GM18909 (cell line): ENCODE measurements around the gene STX7.

Experiments
- ATAC-seq: cut with Tn5 transposase; IDR thresholded peaks from one replicate; pipeline ENCODE4 v1.9.1; 2021; ENCODE audit warnings: mild to moderate bottlenecking; ENCODE audit not compliant: unreplicated experiment, poor library complexity

Gene STX7

DNA sequence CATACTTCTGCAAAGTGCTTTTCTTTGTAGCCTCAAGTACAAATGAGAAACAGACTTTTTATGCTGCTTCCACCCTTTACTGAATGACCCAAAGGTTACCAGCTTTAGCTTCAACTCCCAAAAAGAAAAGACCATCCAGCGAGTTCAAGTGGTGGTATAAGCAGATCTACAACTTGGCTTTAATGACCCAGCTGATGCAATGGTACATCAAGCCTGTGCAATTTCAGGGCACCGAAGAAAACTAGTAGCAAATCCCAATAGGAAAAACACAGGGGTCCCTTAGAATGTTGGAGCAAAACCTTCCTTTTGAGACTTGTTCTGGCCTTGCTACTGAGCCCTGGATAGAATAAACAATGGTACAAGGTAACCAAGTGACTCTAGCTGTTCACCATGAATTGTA lies 33.8 kb downstream of the STX7 start:
- ATAC-seq = no peak

DNA sequence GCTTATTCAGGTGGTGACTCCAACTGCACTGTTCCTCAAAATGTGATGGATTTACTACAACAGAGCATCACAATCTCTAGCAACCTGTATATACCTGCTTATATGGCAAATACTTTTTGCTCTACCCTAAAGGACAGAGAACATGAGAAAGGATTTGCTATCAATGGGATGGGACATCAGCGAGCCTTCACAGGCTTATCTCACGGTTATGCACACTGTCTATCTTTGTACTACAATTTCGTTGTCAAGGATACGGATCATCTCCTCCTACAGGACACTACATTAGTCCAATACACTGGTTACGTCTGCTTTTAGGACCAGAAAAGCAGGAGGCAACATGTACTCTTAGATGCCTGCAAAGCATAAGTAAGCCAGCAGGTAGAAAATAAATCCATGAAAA lies 34.2 kb downstream of the STX7 start:
- ATAC-seq = no peak

DNA sequence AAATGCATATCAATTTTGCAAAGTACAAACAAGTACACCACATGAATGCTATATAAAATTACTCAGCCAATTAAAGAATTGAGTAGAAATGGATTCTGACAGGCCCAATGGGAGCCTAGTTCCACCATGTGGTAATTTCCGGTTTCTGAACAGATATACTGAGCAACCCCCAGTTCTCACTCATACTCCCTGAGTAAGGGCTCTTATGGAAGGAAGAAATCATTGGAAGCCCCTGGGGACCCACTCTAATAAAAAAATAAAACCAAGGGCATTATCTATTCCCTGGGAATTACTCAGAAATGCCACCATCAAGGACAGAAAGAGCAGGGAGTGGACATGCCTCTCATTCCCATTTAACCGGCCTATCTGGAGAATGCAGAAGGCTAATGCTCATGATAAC lies 34.6 kb downstream of the STX7 start:
- no peak for ATAC-seq

DNA sequence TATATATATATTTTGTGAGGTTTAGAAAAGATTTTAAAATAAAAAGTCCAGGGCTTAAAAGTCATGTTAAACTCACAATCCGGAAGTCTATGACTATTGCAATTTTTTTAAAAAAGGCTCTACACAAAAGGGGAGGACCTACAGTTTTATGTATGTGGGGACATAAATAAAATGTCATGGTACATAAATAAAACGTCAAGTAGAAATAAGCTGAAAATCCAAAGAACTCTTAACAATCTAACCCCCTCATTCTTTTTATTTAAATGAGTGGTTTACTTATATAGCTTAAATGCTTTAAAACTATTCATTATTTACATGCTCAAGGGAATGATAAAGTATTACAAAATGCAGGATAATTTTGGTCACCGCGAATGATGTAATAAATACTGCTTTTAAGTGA lies 36.2 kb downstream of the STX7 start:
- no peak for ATAC-seq

DNA sequence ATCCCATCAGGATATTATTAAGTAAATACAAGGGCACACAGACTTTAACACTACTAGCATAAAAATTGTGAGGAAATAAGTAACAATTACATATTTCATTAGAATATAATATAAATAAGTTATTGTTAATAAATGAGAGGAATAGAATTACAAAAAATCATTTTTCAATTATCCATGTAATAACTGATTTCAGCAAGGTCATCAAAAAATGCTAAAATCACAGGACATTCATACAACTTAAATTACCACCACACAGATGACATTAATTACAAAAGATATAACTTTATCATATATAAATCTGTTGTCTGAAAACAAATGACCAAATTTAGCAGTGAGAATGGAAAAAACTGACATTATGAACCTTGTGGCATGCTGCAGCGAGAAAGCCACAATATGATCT lies 37.0 kb downstream of the STX7 start:
- ATAC-seq = no peak

DNA sequence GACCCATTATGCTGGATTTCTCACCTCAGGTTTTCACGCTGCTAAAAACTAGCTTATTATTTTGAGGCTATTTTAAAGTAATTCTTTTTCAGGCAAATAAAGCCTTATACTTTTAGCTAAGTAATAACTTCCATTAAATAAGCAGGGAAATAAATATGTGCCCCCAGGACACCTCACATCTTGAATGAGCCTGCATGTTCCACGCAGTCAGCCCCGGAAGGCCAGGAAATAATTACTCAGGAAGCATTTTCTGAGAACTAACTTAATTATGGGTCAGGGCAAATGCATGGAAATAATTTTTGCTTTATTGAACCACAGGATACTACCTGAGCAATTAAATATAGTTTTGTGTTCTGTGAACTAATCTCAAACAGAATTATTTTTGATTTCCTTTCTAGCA lies 41.1 kb downstream of the STX7 start:
- ATAC-seq = no peak

DNA sequence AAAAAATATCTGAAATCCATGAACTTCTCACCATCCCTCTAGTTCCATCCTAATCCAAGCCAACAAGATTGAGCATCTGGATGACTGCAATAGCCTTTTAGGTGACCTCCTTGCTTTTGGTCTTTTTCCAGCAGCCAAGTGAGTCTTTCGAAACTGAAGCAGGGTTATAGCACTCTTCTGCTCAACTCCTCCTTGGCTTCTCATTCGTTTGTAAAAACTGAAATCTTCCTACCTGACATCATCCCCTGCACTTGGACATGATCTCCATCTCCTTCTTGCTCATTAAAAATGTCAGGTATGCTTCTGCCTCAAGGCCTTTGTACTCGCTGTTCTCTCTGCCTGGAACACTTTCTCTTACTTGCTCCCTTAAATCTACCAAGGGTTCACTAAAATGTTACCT lies 46.0 kb downstream of the STX7 start:
- ATAC-seq = no peak

DNA sequence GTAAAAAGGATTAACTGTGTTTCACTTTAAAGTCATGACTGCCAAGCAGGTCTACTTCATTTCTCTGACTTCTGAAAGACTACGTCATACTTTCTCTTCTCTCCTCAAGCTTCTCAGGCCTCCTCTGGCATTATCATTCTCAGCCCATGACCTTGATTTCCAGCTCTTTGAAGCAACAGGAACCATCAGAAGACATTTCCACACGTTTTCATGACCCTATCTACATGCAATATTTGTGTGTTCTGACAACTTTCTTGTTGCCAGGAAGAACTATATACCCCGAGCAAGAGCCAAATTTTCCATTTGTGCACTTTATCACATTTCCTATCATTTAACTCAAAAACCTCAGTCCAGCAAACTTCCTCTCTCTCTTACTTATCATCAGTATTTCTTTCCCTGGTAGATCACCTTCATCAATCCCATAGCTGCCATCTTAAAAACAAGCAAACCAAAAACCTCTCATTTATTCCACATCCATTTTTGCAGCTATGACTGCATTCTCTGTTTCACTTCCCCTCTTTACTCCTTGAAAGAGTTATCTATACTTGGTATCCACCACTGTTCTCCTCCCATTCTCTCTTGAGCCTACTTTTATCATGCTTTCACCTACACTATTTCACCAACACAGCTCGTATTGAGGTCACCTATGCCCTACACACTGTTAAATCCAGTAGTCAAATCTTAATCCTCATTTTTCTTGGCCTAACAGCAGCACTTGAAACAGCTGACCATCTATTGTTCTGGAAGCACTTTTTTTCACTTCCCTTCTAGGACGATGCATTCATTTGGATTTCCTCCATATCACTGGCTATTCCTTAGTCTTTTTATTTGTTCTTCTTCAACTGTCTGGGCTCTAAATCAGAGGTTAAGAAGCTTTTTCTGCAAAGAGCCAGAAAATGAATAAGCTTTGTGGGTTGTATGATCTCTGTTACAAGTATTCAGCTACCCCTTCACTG lies 47.1 kb downstream of the STX7 start:
- peak; percentile 88 for ATAC-seq

DNA sequence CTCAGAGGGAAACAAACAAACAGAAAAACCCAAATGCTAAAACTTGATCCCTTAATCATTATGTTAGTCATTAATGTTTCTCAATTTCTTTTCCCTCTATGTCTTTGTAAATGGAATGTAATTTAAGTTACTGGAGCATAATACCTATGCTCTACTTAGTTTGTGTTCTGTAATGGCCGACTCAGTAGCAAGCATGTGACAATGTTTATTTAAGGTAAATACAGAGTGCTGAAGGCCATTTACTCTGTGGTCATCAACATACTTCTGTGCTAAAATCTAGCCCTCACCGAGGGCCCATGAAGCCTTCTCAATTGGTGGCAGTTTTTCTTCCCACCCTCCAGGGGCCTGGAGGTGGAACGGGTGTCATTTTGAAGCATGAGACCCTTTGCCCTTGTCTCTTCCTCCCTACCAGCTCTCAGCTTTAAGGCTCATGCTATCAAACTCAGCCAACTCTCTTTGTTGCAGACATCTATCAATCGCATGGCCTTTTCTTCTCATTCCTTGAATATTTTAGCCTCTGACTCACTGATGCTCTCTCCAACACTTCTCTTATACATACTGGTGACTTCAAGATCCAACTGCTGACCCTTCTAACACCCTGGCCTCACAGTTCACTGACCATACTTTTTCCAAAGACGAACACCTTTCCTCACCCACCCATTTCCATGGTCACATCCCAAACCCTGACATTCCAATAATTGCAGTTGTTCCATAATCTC lies 48.2 kb downstream of the STX7 start:
- no peak for ATAC-seq

DNA sequence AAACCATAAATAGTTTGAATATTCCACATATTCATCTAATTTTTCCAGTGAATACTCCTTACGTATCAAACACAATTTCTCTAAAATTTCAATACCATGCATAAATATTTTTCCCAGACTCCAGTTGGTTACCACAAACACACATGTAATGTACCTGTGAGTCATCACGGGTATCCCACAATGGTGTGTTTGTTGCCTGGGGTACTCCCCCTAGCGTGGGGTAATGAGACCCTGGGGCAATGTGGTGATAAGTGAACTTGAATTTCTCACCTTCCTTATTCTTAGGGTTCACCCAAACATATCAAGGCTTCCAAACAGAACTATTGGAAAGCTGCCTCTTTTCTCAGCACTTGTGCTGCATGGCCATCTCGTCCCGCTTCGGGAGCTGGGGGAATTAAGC lies 51.0 kb downstream of the STX7 start:
- no peak for ATAC-seq

DNA sequence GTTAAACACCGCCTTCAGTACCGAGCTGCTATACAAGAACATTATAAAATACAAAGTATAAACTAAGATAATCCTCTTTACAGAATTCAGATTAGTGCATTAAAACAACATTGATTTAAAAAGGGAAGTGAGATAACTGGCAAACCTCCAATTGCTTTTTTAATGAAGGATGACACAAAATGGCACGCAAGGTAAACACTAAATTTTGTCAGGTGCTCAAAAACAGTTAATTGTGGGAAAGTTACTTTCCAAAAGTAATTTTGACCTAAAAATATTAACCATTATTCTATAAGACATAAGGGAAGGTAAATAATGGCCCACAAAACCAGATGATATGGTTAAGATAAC lies 53.3 kb downstream of the STX7 start:
- no peak for ATAC-seq

DNA sequence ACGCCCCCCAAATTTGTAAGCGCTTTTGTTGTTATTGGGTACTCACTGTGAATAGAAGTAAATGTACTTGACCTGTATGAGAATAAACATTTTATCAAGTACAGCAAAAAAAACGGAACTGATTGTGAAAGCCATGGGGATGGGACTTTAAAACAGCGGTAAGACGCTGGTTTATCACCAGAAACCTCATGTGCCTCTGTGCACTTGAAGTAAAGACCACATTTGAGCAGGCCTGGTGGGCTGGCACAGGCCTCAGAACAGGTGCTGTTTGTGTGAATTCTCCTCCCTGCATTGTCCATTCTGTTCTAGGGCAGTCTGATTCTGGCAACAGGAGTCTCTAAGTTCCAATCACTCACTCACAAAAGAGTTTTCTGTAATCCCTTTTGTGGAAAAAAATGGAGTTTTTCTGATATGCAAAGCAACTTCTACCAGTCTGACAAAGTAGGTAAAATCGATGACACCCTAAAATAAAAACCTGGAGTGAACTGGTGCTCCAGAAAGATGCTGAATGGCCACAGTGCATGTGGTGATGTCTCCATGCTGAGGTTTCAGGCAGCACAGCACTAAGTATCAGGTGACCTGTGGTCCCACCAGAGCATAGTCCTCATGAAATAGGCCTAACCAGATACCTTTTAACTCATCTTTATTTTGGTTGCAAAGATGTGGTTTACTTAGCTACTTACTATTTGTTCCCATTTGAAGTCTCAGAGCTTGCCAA lies 53.9 kb downstream of the STX7 start:
- no peak for ATAC-seq

DNA sequence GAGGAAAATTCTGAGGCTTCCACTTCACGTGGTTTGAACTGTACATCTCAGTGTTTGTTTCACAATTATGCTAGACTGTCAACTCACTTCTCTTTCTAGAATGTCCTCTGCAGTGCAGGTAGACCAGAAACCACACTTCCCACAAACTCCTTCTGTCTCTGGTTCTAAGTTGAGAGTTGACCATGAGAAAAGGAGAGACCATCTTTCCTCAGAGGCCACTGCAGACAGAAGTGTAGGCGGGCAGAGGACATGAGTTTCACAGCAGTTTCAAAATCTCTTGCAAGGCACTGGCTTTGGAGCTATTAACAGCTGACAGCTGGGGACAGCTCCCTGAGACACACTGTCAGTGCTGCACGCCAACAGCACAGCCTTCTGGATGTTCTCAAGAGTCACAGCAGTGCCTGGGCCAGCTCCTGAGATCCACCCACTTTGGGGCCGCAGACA lies 56.2 kb downstream of the STX7 start:
- peak; percentile 96 for ATAC-seq

DNA sequence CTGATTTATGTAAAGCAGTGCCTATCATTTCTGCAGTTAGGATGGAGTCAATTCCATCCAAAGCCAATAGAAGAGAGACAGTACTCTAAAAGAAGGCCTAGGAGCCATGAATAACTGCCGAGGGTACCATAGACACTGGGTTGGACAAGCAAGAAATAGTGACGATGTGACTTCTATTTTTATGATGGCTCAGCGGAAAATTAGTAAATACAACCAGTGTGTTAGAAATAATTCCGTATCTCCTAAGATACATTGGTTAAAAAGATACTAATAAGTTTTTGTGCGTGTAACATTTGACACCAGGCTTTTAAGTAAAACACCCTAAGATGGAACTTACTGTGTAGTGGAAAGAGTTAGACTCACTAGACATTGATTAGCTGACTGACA lies 66.1 kb downstream of the STX7 start:
- no peak for ATAC-seq

DNA sequence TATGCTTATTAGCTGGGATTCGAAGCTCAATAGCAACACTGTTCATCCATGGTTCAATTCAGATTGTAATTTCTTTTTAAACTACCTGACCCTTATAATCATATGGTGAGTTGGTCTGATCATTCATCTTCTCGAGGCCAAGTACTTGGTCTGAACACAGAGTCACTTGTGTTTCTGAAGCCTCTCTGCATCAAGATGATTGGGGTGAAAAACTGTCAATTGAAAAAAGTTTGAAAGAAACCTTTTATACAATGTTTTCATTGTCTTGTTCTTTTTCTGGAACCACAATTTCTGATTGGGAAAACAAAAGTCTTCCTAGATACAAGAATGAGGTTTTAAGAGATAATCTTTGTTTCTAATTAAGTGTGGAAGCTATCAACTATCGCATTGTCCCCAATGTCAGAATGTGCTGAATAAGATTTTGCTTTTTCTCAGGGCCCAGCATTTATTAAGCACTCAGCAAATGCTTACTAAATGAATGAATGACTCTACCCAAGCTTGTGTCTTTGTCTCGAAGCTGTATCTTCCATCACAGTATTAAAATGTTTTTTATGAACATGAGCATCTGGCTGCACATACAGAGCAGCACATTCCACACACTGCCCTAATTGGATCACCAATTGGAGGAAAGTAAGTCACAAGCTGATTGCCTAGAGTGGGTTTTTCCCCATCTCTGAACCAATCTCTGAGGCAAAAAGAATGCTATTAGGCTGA lies 66.6 kb downstream of the STX7 start:
- no peak for ATAC-seq

DNA sequence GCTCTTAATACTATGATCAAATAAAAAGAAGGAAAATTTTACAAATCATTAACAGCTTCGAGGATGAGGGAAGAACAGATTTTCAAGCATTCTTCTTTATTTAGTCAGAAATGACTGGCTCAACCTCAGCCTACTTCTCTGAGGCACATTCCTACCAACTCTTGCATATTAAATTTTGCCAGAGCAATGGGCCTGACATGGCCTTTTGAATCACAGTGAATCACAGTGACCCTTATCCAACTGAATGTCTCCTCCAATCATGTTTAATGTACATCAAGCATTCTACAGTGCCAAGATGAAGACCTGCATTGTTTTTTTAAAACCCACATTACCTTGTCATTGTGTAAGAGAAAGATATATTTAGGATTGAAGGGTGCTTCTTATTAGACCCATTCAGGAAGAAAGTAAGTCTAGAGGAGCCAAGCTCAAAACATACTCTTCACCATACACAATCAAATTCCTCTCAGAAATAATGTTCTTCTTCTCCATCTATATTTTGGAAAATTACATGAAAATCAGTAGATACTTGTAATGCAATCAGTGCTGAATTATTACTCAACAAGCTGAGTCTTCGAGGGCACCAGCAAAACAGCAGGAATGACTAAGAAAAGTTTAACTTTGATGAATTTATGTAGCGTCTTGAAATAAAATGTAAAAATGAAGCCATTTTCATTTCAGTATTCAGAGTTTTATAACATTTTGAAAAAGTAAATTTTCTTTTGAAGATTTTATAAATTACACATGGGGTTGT lies 67.5 kb downstream of the STX7 start:
- no peak for ATAC-seq

DNA sequence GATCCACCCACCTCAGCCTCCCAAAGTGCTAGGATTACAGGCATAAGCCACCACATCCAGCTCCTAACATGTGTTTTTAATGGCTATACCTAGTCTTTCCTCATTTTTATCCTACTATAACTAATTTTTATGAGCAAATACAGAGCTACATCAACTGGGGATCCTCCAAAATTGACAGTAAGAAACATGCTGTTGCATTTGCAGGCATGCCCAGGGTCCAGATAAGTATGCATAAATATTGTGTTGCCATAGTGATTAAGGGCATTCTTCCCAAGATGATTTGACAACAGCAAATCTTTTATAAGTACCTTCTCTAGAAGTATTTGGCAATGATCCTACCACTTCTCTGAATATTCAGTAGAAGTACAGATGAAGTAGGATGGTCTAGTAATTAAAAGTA lies 69.7 kb downstream of the STX7 start:
- no peak for ATAC-seq

DNA sequence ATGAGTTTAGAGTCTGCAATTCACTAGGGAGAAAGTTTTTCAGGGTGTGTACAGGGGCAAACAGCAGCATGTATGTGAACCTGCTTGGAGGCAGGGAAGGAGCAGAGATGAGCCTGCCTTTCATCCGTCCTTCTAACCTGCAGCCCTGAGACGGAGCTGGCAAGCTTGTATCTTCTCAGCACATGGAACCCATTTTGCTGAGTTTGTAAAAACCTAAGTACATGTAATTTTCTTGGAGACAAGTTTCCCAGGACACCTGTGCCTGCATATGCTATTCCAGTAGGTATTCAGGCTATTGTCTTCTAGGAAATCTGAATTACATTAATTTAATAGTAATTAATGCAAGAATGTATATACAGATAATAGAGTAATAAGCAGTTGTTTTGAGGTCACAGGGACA lies 82.8 kb downstream of the STX7 start:
- ATAC-seq = no peak

DNA sequence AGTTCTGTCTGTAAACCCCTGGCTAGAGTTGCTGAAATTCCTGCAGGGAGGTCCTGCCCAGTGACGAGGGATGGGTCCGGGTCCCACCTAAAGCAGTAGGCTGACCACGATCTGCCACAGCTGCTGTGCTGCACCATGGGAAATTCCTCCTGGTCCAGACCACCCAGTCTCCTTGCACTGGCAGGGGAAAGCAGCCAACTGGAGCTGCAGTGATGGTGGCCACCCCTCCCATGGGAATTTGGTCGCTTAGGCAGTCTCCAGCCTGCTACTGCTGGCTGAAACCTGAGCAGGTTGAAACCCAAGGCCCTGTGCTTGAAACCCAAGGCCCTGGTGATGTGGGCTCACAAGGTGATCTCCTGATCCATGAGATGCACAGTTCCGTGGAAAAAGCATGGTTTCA lies 87.7 kb downstream of the STX7 start:
- no peak for ATAC-seq

DNA sequence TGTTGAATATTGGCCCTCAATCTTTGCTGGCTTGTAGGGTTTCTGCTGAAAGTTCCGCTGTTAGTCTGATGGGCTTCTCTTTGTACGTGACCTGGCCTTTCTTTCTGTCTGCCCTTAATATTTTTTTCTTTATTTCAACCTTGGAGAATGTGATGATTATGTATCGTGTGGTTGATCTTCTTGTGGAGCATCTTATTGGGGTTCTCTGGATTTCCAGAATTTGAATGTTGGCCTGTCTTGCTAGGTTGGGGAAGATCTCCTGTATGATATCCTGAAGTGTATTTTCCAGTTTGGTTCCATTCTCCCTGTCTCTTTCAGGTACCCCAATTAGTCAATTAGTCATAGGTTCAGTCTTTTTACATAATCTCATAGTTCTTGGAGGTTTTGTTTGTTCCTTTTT lies 89.1 kb downstream of the STX7 start:
- no peak for ATAC-seq
